ENCODE measurements around the gene CGN. TPM values are rescaled to one million over a fixed set of nuclear protein-coding genes. Genes with fewer than 3 reads are reported as not detected.

The CGN gene
- total RNA-seq, 4 donors from 2014 or later, result 0.44 to 0.98 TPM; not detected in 2

- TF ChIP-seq CTCF (IDR thresholded peaks at IDR 0.05; ENCODE audit: low read depth), result no peak
Observed at GRCh38 chr1:151524736-151525135, 13.5 kb downstream of the CGN start.

- no peak for TF ChIP-seq CTCF (IDR thresholded peaks at IDR 0.05; ENCODE audit: low read depth)
Observed at GRCh38 chr1:151526735-151527525, 15.7 kb downstream of the CGN start.

- no peak for TF ChIP-seq CTCF (IDR thresholded peaks at IDR 0.05; ENCODE audit: low read depth)
Observed at GRCh38 chr1:151529211-151529702, 18.1 kb downstream of the CGN start.

GRCh38 chr1:151529781-151530180 is 18.6 kb downstream of the CGN start:
- TF ChIP-seq CTCF (IDR thresholded peaks at IDR 0.05; ENCODE audit: low read depth), result no peak

GRCh38 chr1:151530461-151530860 is 19.3 kb downstream of the CGN start:
- TF ChIP-seq CTCF (IDR thresholded peaks at IDR 0.05; ENCODE audit: low read depth), result no peak

GRCh38 chr1:151533870-151534269 is 22.7 kb downstream of the CGN start:
- TF ChIP-seq CTCF (IDR thresholded peaks at IDR 0.05; ENCODE audit: low read depth), result no peak

- TF ChIP-seq CTCF (IDR thresholded peaks at IDR 0.05; ENCODE audit: low read depth), result no peak
Observed at GRCh38 chr1:151534662-151535278, 23.6 kb downstream of the CGN start.
